Breast epithelium (tissue), 4 donors: ENCODE results near the gene SPP2. TPM values are rescaled to one million over a fixed set of nuclear protein-coding genes. Genes with fewer than 3 reads are reported as not detected.

Source experiments
- DNase-seq, 2 donors: peaks; one replicate each; pipeline ENCODE4 v3.0.0-alpha.2; 2019; ENCODE audit warnings: low spot score in 2 of 2
- H3K27ac ChIP-seq, 2 donors: fragments of 200-600 bp; sonication (generic) in 1 of 2; one replicate each; pipeline ENCODE4 v1.5.1; 2016 to 2019; ENCODE audit warnings: mild to moderate bottlenecking in 1 of 2
- H3K27me3 ChIP-seq, 2 donors: fragments of 200-600 bp; sonication (generic) in 1 of 2; one replicate each; pipeline versions ENCODE4 v1.5.1 to v1.6.0; 2017 to 2019; ENCODE audit warnings: control low read depth in 1 of 2, mild to moderate bottlenecking in 1 of 2
- H3K36me3 ChIP-seq: fragments of 200-600 bp; one replicate; pipeline ENCODE4 v1.5.1; 2019
- H3K4me1 ChIP-seq, 2 donors: fragments of 200-600 bp; sonication (generic); one replicate each; pipeline ENCODE4 v1.5.1; 2016 to 2019; ENCODE audit warnings: control low read depth in 1 of 2
- H3K4me3 ChIP-seq, 3 donors: fragments of 200-600 bp; sonication (generic); 1 replicate in 2 of 3; 2 replicates in 1 of 3; pipeline ENCODE4 v1.5.1; 2016 to 2019; ENCODE audit warnings: mild to moderate bottlenecking in 3 of 3, moderate library complexity in 2 of 3
- H3K9me3 ChIP-seq, 2 donors: fragments of 200-600 bp; sonication (generic) in 1 of 2; one replicate each; pipeline ENCODE4 v1.5.1; 2016 to 2019; ENCODE audit warnings: control low read depth in 1 of 2
- POLR2A ChIP-seq: fragments of 450-650 bp; IDR thresholded peaks from one replicate; pipeline ENCODE4 v1.6.1; 2016; ENCODE audit warnings: antibody characterized with exemption, mild to moderate bottlenecking, moderate library complexity
- POLR2AphosphoS5 ChIP-seq, 3 donors: sonication (generic); formaldehyde crosslinking; IDR thresholded peaks; one replicate each; pipeline ENCODE4 v1.6.1; 2017; ENCODE audit warnings: antibody characterized with exemption in 3 of 3
- intact Hi-C: fragments of 100-400 bp; cut with DNase I; formaldehyde crosslinking; loops from one replicate; pipeline ENCODE4 v1.15.1; 2023; ENCODE audit warnings: low total_unique reads
- total RNA-seq, 3 donors: library from RNA; depleted of rRNA; stranded (reverse); fragments of >200 nt; gene quantifications; one replicate each; pipeline ENCODE4 v1.1.0, GENCODE V29; 2016
- TF ChIP-seq, protein P1 (sequence below), 3 donors: fragments of 450-650 bp; IDR thresholded peaks; one replicate each; pipeline ENCODE4 v1.5.1; 2016 to 2017; ENCODE audit warnings: antibody characterized with exemption in 3 of 3, mild to moderate bottlenecking in 3 of 3, moderate library complexity in 3 of 3

Gene SPP2
- total RNA-seq, 3 donors from 2014 or later, result not detected

DNA sequence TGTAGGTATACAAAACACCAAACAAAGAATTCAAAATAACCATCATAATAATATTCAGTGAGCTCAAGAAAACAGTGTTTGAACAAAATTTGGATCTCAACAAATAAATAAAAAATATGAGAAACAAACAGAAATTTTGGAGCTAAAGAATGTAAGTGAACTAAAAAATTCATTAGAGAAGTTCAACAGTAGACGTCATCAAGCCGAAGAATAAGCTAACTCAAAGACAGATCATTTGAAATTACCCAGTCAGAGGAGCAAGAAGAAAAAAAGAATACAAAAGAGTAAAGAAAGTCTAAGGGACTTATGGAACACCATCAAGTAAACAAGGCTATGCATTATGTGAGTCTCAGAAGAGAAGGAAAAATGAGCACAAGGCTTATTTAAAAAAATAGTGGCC, 16.6 kb upstream of the SPP2 start:
- no peak overlapping the region for H3K27ac ChIP-seq
- peaks cover 8 to 21% of the 10 kb centered on the region in 2 donors for H3K9me3 ChIP-seq
- TF ChIP-seq POLR2A (no peak), POLR2AphosphoS5 (IDR thresholded peaks at IDR 0.05) (no peak)
- TF ChIP-seq, protein P1, sequence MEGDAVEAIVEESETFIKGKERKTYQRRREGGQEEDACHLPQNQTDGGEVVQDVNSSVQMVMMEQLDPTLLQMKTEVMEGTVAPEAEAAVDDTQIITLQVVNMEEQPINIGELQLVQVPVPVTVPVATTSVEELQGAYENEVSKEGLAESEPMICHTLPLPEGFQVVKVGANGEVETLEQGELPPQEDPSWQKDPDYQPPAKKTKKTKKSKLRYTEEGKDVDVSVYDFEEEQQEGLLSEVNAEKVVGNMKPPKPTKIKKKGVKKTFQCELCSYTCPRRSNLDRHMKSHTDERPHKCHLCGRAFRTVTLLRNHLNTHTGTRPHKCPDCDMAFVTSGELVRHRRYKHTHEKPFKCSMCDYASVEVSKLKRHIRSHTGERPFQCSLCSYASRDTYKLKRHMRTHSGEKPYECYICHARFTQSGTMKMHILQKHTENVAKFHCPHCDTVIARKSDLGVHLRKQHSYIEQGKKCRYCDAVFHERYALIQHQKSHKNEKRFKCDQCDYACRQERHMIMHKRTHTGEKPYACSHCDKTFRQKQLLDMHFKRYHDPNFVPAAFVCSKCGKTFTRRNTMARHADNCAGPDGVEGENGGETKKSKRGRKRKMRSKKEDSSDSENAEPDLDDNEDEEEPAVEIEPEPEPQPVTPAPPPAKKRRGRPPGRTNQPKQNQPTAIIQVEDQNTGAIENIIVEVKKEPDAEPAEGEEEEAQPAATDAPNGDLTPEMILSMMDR (IDR thresholded peaks at IDR 0.05), result no peak
- intact Hi-C loops, result no loop called here
- H3K27me3 ChIP-seq, result no peaks in the 10 kb centered on the region
- no peak for DNase-seq
- no peaks in the 10 kb centered on the region for H3K36me3 ChIP-seq
- no peak overlapping the region for H3K4me3 ChIP-seq
- H3K4me1 ChIP-seq, result no peaks in the 10 kb centered on the region

DNA sequence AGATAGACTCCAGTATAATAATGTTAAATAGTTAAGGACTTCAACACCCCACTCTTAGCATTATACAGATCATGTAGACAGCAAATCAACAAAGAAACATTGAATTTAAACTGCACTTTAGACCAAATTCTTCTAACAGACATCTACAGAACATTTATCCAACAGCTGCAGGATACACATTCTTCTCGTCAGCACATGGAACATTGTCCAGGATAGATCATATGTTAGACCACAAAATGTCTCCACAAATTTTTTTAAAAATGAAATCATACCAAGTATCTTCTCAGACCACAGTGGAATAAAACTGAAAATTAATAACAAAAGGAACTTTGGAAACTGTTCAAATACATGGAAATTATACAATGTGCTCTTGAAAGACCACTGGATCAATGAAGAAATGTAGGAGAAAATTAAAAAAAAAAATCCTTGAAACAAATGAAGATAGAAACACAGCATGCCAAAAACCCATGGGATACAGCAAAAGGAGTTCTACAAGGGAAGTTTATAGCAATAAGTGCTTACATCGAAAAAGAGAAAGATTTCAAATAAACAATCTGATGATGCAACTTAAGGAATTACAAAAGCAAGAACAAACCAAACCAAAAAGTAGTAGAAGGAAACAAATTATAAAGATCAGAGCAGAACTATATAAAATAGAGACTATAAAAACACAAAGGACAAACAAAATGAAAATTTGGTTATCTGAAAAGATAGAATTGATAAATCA, 12.3 kb upstream of the SPP2 start:
- Histone ChIP-seq H3K9me3 (peaks cover 3 to 21% of the 10 kb centered on the region in 2 donors), H3K27ac (no peak overlapping the region), H3K36me3 (no peaks in the 10 kb centered on the region), H3K4me3 (no peak overlapping the region), H3K27me3 (no peaks in the 10 kb centered on the region), H3K4me1 (no peaks in the 10 kb centered on the region)
- intact Hi-C loops, result no loop called here
- no peak for DNase-seq
- TF ChIP-seq, protein P1 (IDR thresholded peaks at IDR 0.05), result no peak
- no peak for TF ChIP-seq POLR2AphosphoS5 (IDR thresholded peaks at IDR 0.05)
- no peak for TF ChIP-seq POLR2A

DNA sequence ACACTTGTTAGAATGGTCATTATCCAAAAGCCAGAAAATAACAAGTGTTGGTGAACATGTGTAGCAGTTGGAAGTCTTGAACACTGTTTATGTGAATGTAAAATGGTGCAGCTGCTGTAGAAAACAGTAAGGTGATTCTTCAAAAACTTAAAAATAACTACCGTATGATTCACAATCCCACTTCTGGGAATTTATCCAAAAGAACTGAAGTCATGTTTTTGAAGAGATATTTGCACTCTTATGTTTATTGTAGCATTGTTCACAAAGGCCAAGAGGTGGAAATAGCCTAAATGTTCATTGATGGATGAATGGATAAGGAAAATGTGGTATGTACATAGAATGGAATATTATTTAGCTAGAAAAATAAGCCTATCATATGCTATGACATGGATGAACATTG, 6.3 kb upstream of the SPP2 start:
- TF ChIP-seq, protein P1 (IDR thresholded peaks at IDR 0.05), result no peak
- no peak for TF ChIP-seq POLR2AphosphoS5 (IDR thresholded peaks at IDR 0.05)
- no peak for TF ChIP-seq POLR2A
- DNase-seq, result no peak
- Histone ChIP-seq H3K36me3 (no peaks in the 10 kb centered on the region), H3K9me3 (no peaks in the 10 kb centered on the region), H3K4me3 (no peak overlapping the region), H3K27me3 (no peaks in the 10 kb centered on the region), H3K4me1 (no peaks in the 10 kb centered on the region), H3K27ac (no peak overlapping the region)
- intact Hi-C loops, result no loop called here

DNA sequence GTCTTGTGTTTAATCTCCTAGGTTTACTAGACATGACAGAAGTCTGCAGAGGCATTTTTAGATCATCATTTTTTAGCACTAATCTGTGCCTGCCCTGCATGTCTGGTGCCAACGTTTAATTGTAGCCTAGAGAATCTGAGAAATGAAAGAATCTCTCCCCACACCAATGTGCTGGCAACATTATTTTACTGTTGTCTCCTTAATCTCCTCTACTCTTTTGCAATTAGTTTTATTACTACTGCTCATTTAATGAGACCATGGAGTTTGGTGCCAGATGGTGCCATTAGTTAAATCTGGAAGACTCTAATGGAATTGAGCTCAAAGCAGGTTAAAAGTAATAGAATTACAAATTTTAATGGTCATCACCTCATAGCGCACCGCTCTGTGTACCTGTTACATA, 4.0 kb upstream of the SPP2 start:
- H3K4me1 ChIP-seq, result no peaks in the 10 kb centered on the region
- H3K4me3 ChIP-seq, result no peak overlapping the region
- no peaks in the 10 kb centered on the region for H3K36me3 ChIP-seq
- TF ChIP-seq POLR2A (no peak), POLR2AphosphoS5 (IDR thresholded peaks at IDR 0.05) (no peak)
- TF ChIP-seq, protein P1 (IDR thresholded peaks at IDR 0.05), result no peak
- DNase-seq, result no peak
- no peaks in the 10 kb centered on the region for H3K27me3 ChIP-seq
- H3K27ac ChIP-seq, result no peak overlapping the region
- H3K9me3 ChIP-seq, result no peaks in the 10 kb centered on the region
- intact Hi-C loops, result no loop called here

DNA sequence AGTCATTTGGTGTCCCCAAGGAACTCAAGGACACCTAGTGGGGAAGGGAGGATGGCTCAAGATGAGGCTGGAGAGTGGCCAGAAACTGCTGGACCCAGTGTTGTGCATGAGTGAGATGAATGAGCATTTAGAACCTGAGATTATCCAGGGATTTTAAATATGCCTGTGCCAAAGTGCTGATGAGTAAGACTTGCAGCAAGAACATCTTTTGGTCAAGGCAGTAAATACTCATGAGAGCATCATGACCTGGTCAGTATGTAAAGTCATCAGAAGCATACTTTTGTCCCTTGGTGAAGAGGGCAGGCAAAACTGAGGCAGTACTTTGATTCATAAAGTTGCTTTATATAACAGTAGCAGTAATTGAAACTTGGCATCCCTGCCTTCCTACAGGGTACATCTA, 3.1 kb upstream of the SPP2 start:
- intact Hi-C loops, result no loop called here
- H3K4me1 ChIP-seq, result no peaks in the 10 kb centered on the region
- TF ChIP-seq POLR2AphosphoS5 (IDR thresholded peaks at IDR 0.05), result no peak
- TF ChIP-seq, protein P1 (IDR thresholded peaks at IDR 0.05), result no peak
- no peaks in the 10 kb centered on the region for H3K9me3 ChIP-seq
- H3K4me3 ChIP-seq, result no peak overlapping the region
- no peaks in the 10 kb centered on the region for H3K27me3 ChIP-seq
- no peaks in the 10 kb centered on the region for H3K36me3 ChIP-seq
- H3K27ac ChIP-seq, result no peak overlapping the region
- no peak for DNase-seq
